ENCODE results near the gene MACF1. TPM values are rescaled to one million over a fixed set of nuclear protein-coding genes. Genes with fewer than 3 reads are reported as not detected.
"Not testable (repeated sequence)": the region's sequence is repeated elsewhere in the genome, so short reads cannot be mapped to it uniquely, and the experiment has no call there.

Gene MACF1
- total RNA-seq, 1 donor, result 352 TPM

GRCh38 chr1:39441797-39442196 is 237.3 kb downstream of the MACF1 start:
- DNase-seq (ENCODE audit: low read depth in 2 of 3, low spot score in 2 of 3), result no peak

- DNase-seq (ENCODE audit: low read depth in 2 of 3, low spot score in 2 of 3), result no peak
Measured at GRCh38 chr1:39445573-39445972, 241.1 kb downstream of the MACF1 start.

- DNase-seq (ENCODE audit: low read depth in 2 of 3, low spot score in 2 of 3), result no peak
Measured at GRCh38 chr1:39446986-39447567, 242.6 kb downstream of the MACF1 start.

- DNase-seq (ENCODE audit: low read depth in 2 of 3, low spot score in 2 of 3), result not testable (repeated sequence)
Measured at GRCh38 chr1:39450041-39450440, 245.5 kb downstream of the MACF1 start.

GRCh38 chr1:39450956-39451606 is 246.6 kb downstream of the MACF1 start:
- DNase-seq (ENCODE audit: low read depth in 2 of 3, low spot score in 2 of 3), result no peak

GRCh38 chr1:39452081-39452480 is 247.6 kb downstream of the MACF1 start:
- no peak for DNase-seq (ENCODE audit: low read depth in 2 of 3, low spot score in 2 of 3)

- no peak for DNase-seq (ENCODE audit: low read depth in 2 of 3, low spot score in 2 of 3)
Measured at GRCh38 chr1:39452540-39452939, 248.0 kb downstream of the MACF1 start.

- DNase-seq (ENCODE audit: low read depth in 2 of 3, low spot score in 2 of 3), result no peak
Measured at GRCh38 chr1:39453603-39454002, 249.1 kb downstream of the MACF1 start.

- no peak for DNase-seq (ENCODE audit: low read depth in 2 of 3, low spot score in 2 of 3)
Measured at GRCh38 chr1:39458991-39459390, 254.5 kb downstream of the MACF1 start.

- DNase-seq (ENCODE audit: low read depth in 2 of 3, low spot score in 2 of 3), result no peak
Measured at GRCh38 chr1:39462074-39462473, 257.6 kb downstream of the MACF1 start.

GRCh38 chr1:39466413-39467107 is 262.1 kb downstream of the MACF1 start:
- DNase-seq (ENCODE audit: low read depth in 2 of 3, low spot score in 2 of 3), result no peak

- not testable (repeated sequence) for DNase-seq (ENCODE audit: low read depth in 2 of 3, low spot score in 2 of 3)
Measured at GRCh38 chr1:39467108-39467720, 262.7 kb downstream of the MACF1 start.

GRCh38 chr1:39469150-39469549 is 264.7 kb downstream of the MACF1 start:
- no peak for DNase-seq (ENCODE audit: low read depth in 2 of 3, low spot score in 2 of 3)

GRCh38 chr1:39470040-39470439 is 265.5 kb downstream of the MACF1 start:
- no peak for DNase-seq (ENCODE audit: low read depth in 2 of 3, low spot score in 2 of 3)

- no peak for DNase-seq (ENCODE audit: low read depth in 2 of 3, low spot score in 2 of 3)
Measured at GRCh38 chr1:39472826-39473225, 268.3 kb downstream of the MACF1 start.

- no peak for DNase-seq (ENCODE audit: low read depth in 2 of 3, low spot score in 2 of 3)
Measured at GRCh38 chr1:39473324-39473723, 268.8 kb downstream of the MACF1 start.

GRCh38 chr1:39474810-39475209 is 270.3 kb downstream of the MACF1 start:
- no peak for DNase-seq (ENCODE audit: low read depth in 2 of 3, low spot score in 2 of 3)

- not testable (repeated sequence) for DNase-seq (ENCODE audit: low read depth in 2 of 3, low spot score in 2 of 3)
Measured at GRCh38 chr1:39475551-39475950, 271.1 kb downstream of the MACF1 start.

GRCh38 chr1:39478126-39478915 is 273.8 kb downstream of the MACF1 start:
- DNase-seq (ENCODE audit: low read depth in 2 of 3, low spot score in 2 of 3), result no peak

- no peak for DNase-seq (ENCODE audit: low read depth in 2 of 3, low spot score in 2 of 3)
Measured at GRCh38 chr1:39481289-39481688, 276.8 kb downstream of the MACF1 start.

GRCh38 chr1:39483276-39483675 is 278.8 kb downstream of the MACF1 start:
- no peak for DNase-seq (ENCODE audit: low read depth in 2 of 3, low spot score in 2 of 3)

All from hematopoietic multipotent progenitor cell (in vitro differentiated cells).